Gastrocnemius medialis (tissue), 4 donors: Measurements from ENCODE around the gene EIF4E3.

Experiments
- CTCF ChIP-seq, 5 experiments: fragments of 450-650 bp in 3 of 5; fragments of 200-600 bp in 2 of 5; sonication (generic) in 2 of 5; IDR thresholded peaks in 4 of 5; conservative IDR thresholded peaks in 1 of 5; 1 replicate in 4 of 5; 2 replicates in 1 of 5; pipeline ENCODE4 v1.5.1; 2016 to 2019; ENCODE audit warnings: antibody characterized with exemption in 5 of 5, mild to moderate bottlenecking in 3 of 5, moderate library complexity in 3 of 5
- POLR2A ChIP-seq, 2 donors: fragments of 450-650 bp; IDR thresholded peaks; one replicate each; pipeline ENCODE4 v1.6.1; 2017; ENCODE audit warnings: antibody characterized with exemption in 2 of 2, mild to moderate bottlenecking in 2 of 2, moderate library complexity in 2 of 2

- TF ChIP-seq CTCF (IDR thresholded peaks at IDR 0.05 in 4 of 5, conservative IDR thresholded peaks at IDR 0.05 in 1 of 5) (no peak), POLR2A (IDR thresholded peaks at IDR 0.05) (no peak)
Measured at GRCh38 chr3:71733319-71733718, 8.1 kb upstream of the EIF4E3 start.
